Activated CD8-positive, alpha-beta T cell treated with anti-CD3 and anti-CD28 coated beads, Interleukin-2, amount 10 ng/mL, durations not matched to agents 7 days and 5 days (primary cell): ENCODE results near the gene PREX1. TPM values are rescaled to one million over a fixed set of nuclear protein-coding genes. Genes with fewer than 3 reads are reported as not detected.

Experiments
- ATAC-seq: fragments of 150-1000 bp; cut with Tn5 transposase; one replicate; pipeline ENCODE4 v1.10.0; 2021; ENCODE audit warnings: moderate library complexity
- CTCF ChIA-PET: fragments of 350-600 bp; sonication (Branson Sonifier 250); formaldehyde crosslinking; loops from one replicate; lab custom pipeline; 2021; ENCODE audit warnings: antibody characterized with exemption; lab: Charles Lee
- POLR2A ChIA-PET: fragments of 350-600 bp; sonication (Branson Sonifier 250); formaldehyde crosslinking; loops from one replicate; lab custom pipeline; 2021; ENCODE audit warnings: antibody characterized with exemption; lab: Charles Lee
- DNase-seq: peaks from one replicate; pipeline ENCODE4 v3.0.0-alpha.2; 2020
- H3K27ac Mint-ChIP-seq: one replicate; pipeline ENCODE4 v1.8.0; 2021; ENCODE audit warnings: mild to moderate bottlenecking, mixed read lengths
- H3K27me3 Mint-ChIP-seq: one replicate; pipeline ENCODE4 v1.8.0; 2021; ENCODE audit warnings: low read depth, mixed read lengths
- H3K36me3 Mint-ChIP-seq: one replicate; pipeline ENCODE4 v1.8.0; 2021; ENCODE audit warnings: low read depth, mixed read lengths
- H3K4me1 Mint-ChIP-seq: one replicate; pipeline ENCODE4 v1.8.0; 2021; ENCODE audit warnings: low read depth, mixed read lengths
- H3K4me3 Mint-ChIP-seq: one replicate; pipeline ENCODE4 v1.8.0; 2021; ENCODE audit warnings: mild to moderate bottlenecking, mixed read lengths
- H3K9me3 Mint-ChIP-seq: one replicate; pipeline ENCODE4 v1.8.0; 2022; ENCODE audit warnings: mixed read lengths; ENCODE audit not compliant: insufficient read depth
- total RNA-seq, 2 experiments: library from RNA; stranded (reverse); gene quantifications; one replicate each; pipeline ENCODE4 v1.2.3, GENCODE V29; 2021

PREX1 gene
- total RNA-seq, 2 experiments from 2014 or later = 146 to 152 TPM

DNA sequence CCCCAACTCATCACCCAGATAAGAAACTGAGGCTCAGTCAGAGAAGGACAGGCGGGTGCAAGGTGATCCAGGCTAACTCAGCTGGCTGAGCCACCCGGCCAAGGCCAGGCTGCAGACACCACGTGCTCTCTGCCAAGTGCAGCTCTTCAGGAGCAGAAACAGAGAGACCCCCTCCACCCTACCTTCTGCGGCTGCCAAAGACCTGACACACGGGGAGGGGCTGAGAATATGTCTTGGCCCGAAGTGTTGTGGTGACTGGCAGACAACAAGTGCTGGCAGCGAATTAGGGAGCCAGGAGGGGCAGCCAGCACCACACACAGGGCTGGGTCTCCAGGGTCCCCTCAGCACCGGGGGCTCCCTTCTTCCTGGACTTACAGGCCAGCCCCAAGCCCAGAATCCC lies 22.5 kb downstream of the PREX1 start:
- Mint-ChIP-seq H3K4me1 (peaks cover 79% of the 10 kb centered on the region), H3K4me3 (no peak overlapping the region), H3K27ac (peak overlapping the region; percentile 53), H3K27me3 (no peaks in the 10 kb centered on the region), H3K36me3 (peaks cover 81% of the 10 kb centered on the region), H3K9me3 (peaks cover 2% of the 10 kb centered on the region)
- DNase-seq = no peak
- POLR2A ChIA-PET = no interaction called here
- CTCF ChIA-PET = interaction anchor here (1.3 kb wide), 1 partner anchor 13 kb away, joined by 4 read pairs; no protein-coding TSS in a partner anchor
- ATAC-seq = no peak

DNA sequence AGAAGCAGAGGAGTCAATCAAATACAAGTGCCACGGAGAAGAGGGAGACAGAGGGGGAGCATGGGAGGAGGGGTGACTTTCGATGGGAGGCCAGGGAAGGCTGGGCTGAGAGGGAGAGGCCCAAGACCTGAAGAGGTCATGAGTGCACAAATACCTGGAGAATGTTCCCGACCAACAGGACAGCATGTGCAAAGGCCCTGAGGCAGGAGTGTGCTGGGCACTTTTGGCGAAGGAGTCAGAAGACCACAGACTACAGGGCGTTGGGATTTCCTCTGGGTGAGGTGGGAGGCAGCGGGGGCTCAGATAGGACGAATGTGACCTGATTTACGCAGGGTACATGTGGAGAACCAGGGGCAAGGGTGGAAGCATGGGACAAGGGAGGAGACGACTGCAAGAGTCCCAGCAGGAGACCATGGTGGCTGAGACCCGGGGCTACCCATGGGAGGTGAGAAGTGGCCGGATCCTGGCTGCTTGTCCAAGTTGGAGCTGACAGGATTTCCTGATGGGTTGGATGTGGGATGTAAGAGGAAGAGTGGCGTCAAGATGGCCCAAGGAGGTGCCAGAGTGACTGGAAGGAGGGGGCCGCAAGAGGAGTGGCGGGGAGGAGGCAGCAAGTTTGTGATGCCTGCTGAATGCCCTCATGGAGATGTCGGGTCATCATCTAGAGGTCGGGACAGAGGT lies 23.4 kb downstream of the PREX1 start:
- DNase-seq = no peak
- no peak for ATAC-seq
- H3K27me3 Mint-ChIP-seq = no peaks in the 10 kb centered on the region
- H3K27ac Mint-ChIP-seq = peak overlapping the region; percentile 53
- CTCF ChIA-PET = interaction anchor here (1.3 kb wide), 1 partner anchor 14 kb away, joined by 4 read pairs; no protein-coding TSS in a partner anchor
- peaks cover 2% of the 10 kb centered on the region for H3K9me3 Mint-ChIP-seq
- H3K36me3 Mint-ChIP-seq = peaks cover 73% of the 10 kb centered on the region
- peaks cover 75% of the 10 kb centered on the region for H3K4me1 Mint-ChIP-seq
- POLR2A ChIA-PET = no interaction called here
- H3K4me3 Mint-ChIP-seq = no peak overlapping the region

DNA sequence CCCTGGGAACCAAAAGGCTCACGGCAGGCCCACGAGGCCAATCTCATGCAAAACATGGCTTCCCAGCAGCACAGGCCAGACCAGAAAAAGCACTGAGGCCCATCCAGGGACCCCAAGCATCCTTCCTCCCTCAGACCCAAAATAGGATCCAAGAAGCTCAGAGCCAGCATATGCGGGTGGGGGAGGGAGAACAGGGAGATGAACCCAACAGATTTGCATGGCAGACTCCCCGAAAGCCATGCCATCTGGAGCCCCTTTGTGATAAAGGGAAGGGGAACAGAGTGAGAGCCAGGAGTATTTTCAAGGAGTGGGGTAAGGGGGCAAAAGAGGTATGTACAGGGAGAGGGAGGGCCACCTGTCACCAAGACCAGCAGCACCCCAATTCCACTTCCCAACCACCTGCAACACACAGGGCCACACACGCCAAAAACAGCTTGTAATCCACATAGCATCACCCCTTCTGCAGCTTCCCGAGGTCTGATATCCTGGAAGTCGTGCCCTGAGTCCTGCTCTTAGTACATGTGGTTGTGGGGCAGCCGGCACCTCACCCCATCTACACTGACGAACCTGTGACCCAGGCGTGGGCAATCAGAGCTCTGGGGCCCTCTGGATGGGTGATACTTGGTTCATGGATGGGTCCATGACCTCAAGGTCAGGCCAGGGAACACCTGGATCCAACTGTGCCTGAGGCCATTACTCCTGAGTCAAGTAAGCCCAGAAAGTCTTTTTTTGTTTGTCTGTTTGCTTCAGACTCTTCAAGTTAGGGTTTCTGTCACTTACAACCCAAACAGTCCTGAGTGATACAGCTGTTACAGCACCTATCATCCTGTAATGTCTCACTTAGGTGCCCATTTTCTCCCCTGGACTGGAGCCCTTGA lies 24.4 kb downstream of the PREX1 start:
- Mint-ChIP-seq H3K36me3 (peaks cover 65% of the 10 kb centered on the region), H3K4me1 (peaks cover 75% of the 10 kb centered on the region), H3K27me3 (no peaks in the 10 kb centered on the region), H3K9me3 (no peaks in the 10 kb centered on the region), H3K4me3 (no peak overlapping the region), H3K27ac (no peak overlapping the region)
- ChIA-PET POLR2A (interaction anchor here (1.3 kb wide), 1 partner anchor 17 kb away, joined by 3 read pairs; no protein-coding TSS in a partner anchor), CTCF (interaction anchor here (1.1 kb wide), 1 partner anchor 146 kb away, joined by 3 read pairs; no protein-coding TSS in a partner anchor)
- DNase-seq (no peak), ATAC-seq (no peak)

DNA sequence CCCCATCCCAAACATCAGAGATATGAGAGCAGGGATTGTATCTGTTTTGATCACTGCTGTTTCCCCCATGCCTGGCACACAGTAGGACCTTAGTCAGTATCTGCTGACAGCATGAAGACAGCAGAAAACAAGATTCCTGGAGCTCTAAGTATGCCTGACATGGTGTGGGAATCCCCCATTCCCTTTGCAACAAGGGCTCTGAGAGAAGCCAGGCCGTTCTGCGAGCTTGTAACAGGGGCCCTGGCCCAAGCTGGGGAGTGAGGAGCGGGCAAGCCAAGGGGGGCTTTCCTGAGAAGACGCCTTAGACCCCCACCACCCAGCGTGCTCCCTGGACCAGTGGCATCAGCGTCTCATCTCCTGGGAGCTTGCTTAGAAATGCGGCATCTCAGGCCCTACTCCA lies 25.2 kb downstream of the PREX1 start:
- no peak for ATAC-seq
- Mint-ChIP-seq H3K36me3 (peaks cover 62% of the 10 kb centered on the region), H3K4me1 (peaks cover 75% of the 10 kb centered on the region), H3K4me3 (no peak overlapping the region), H3K27me3 (no peaks in the 10 kb centered on the region), H3K9me3 (no peaks in the 10 kb centered on the region), H3K27ac (peak overlapping the region; percentile 28)
- ChIA-PET CTCF (interaction anchor here (1.5 kb wide), 1 partner anchor 96 kb away, joined by 4 read pairs; no protein-coding TSS in a partner anchor), POLR2A (interaction anchor here (1.3 kb wide), 1 partner anchor 18 kb away, joined by 3 read pairs; no protein-coding TSS in a partner anchor)
- DNase-seq = no peak

DNA sequence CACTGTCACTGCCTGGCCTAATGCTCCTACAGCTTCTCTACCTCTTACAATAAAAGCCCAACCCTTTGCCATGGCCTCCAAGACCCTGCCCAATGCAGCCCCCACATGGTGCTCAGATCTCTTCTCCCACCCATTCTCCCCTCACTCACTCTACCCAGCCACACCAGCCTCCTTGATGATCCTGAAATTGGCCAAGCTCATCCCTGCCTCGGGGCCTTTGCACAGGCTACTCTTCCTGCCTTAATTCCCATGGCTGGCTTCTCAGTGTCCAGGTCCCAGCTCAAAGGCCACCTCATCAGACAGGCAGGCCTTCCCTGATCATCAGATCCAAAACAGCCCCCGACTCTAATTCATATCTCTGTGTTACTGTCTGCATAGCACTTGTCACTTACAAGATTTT lies 25.6 kb downstream of the PREX1 start:
- no peak for DNase-seq
- no peak for ATAC-seq
- Mint-ChIP-seq H3K27ac (peak overlapping the region; percentile 28), H3K9me3 (no peaks in the 10 kb centered on the region), H3K4me3 (no peak overlapping the region), H3K27me3 (no peaks in the 10 kb centered on the region), H3K36me3 (peaks cover 61% of the 10 kb centered on the region), H3K4me1 (peaks cover 77% of the 10 kb centered on the region)
- CTCF ChIA-PET = interaction anchor here (1.5 kb wide), 1 partner anchor 95 kb away, joined by 4 read pairs; no protein-coding TSS in a partner anchor
- POLR2A ChIA-PET = interaction anchor here (1.3 to 1.7 kb wide), 3 partner anchors 16 to 24 kb away, joined by 3 to 6 read pairs (median 4); no protein-coding TSS in a partner anchor

DNA sequence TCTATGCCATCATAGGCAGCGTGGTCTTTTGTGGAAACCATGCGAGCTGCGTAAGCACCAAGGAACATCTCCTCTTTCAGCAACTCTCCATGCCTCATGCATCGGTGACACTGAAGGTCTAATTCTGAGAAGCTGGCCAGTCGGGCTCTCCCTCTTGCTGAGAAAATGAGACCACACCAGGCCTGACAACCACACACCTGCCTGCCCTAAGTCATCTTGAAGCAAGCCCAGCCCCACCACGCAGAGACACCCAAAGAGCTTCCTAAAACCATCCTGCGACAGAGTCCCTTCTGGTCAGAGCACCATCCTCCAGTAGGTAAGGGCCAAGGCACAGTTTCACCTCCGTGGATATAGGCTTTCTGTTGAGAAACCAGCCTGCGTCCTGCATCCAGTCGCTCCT lies 26.6 kb downstream of the PREX1 start:
- ChIA-PET POLR2A (interaction anchor here (1.3 to 1.7 kb wide), 2 partner anchors 17 to 25 kb away, joined by 4 to 6 read pairs; no protein-coding TSS in a partner anchor), CTCF (interaction anchor here (1.5 kb wide), 1 partner anchor 94 kb away, joined by 4 read pairs; no protein-coding TSS in a partner anchor)
- no peak for DNase-seq
- no peak for ATAC-seq
- Mint-ChIP-seq H3K27ac (peak overlapping the region; percentile 64), H3K9me3 (no peaks in the 10 kb centered on the region), H3K27me3 (no peaks in the 10 kb centered on the region), H3K4me1 (peaks cover 70% of the 10 kb centered on the region), H3K4me3 (no peak overlapping the region), H3K36me3 (peaks cover 50% of the 10 kb centered on the region)

DNA sequence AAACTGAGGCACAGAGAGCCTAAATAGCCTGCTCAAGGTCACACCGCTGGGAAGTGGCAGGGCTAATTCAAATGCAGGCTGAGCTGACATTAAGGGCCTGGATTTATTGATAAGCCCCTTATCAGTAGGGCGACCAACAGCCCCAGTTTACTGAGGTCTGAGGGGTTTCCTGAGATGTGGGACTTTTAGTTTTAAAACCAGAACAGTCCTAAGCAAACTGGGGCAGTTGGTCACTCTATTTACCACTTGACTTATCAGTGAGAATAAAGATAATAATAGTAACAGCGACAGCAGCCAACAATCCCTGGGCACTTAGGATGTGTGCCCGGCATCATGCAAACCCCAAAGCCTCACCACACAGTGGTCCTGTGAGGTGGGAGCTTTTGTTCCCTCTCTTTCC lies 27.6 kb downstream of the PREX1 start:
- ChIA-PET CTCF (no interaction called here), POLR2A (no interaction called here)

DNA sequence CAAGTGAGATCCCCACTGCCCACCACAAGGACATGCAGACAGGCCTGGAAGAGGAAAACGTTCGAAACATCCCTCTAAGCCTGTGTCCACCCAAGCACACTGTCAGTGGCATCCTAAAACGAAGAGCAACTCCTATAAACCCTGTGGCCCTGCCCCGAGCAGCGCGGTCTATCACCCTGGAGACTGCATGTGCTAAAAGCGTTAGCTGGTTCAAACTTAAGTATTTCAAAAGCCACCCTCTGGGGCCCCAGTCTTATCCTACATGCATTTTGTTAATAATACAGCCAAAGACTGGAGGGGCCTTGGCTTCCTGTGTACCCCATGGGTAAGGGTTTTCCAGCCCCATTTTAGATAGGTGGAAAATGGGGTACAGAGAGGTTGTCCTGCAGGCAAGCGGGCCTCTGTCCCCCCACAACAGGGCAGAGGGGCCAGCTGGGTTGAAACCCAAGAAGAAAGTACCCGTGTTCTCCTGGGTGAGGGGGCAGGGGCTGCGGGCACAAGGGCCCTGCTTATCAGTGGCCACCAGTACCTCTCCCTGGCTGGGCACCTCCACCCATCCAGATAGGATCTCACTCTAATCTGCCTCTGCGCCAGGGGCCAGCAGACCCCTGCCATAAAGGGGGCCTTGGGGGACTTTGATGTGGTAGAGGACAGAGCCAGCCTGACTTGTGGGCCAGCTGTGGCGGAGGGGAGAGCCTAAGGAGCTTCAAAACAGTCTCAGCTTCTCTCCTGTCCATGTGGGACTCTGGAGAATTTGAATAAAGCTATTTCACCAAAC lies 28.3 kb downstream of the PREX1 start:
- H3K4me1 Mint-ChIP-seq = peaks cover 74% of the 10 kb centered on the region
- H3K27ac Mint-ChIP-seq = peak overlapping the region; percentile 45
- H3K4me3 Mint-ChIP-seq = no peak overlapping the region
- ATAC-seq = no peak
- ChIA-PET CTCF (interaction anchor here (0.7 kb wide), 1 partner anchor 105 kb away, joined by 3 read pairs; no protein-coding TSS in a partner anchor), POLR2A (no interaction called here)
- H3K27me3 Mint-ChIP-seq = no peaks in the 10 kb centered on the region
- DNase-seq = no peak
- peaks cover 36% of the 10 kb centered on the region for H3K36me3 Mint-ChIP-seq
- no peaks in the 10 kb centered on the region for H3K9me3 Mint-ChIP-seq

More for the DNA sequence above, 27.6 kb downstream of the PREX1 start:
- Mint-ChIP-seq H3K36me3 (peaks cover 43% of the 10 kb centered on the region), H3K4me3 (no peak overlapping the region), H3K4me1 (peaks cover 73% of the 10 kb centered on the region), H3K27me3 (no peaks in the 10 kb centered on the region), H3K27ac (peak overlapping the region; percentile 45), H3K9me3 (no peaks in the 10 kb centered on the region)
- DNase-seq (no peak), ATAC-seq (no peak)

DNA sequence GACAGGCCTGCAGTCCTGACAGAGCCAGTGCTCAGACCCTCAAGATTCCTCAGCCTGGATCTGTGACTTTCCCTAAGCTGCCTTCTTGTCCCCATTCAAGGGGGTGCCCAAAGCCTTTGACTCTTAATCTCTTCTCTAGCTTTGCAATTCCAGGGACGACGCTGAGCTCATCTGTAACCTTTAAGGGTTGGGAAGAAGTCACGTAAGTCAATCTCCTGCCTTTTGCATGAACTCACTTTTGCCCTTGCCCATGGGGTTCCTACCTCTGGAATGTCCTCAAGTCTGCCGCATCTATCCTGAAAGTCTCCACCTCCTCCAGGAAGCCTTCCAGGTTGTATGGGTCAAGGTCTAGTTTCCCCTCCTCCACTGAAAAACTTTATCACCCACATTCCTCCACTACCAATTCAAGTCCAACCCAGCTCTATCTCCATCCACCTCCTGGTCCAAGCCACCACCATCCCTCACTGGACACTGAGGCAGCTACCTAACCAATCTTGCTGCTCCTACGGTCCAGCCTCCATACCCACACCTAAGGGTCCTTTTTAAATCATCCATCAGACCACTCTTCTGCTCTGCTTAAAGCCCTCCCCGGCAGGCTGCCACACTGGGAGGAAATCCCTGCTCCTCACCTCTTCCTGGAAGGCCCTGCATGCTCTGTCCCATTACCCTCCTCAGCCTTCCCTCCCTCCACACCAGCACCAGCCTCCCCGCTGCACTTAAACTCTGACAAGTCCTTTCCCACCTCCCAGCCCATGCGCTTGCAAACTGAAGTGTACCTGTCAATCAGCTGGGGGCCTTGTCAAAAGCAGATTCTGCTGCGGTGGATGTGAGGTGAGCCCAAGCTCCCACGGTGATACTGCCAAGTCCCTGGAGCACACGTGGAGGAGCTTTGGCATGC lies 29.7 kb downstream of the PREX1 start:
- Mint-ChIP-seq H3K27me3 (no peaks in the 10 kb centered on the region), H3K4me3 (no peak overlapping the region), H3K9me3 (no peaks in the 10 kb centered on the region), H3K36me3 (peaks cover 28% of the 10 kb centered on the region), H3K27ac (peak overlapping the region; percentile 16), H3K4me1 (peaks cover 68% of the 10 kb centered on the region)
- ATAC-seq = no peak
- ChIA-PET POLR2A (interaction anchor here (1.1 to 1.5 kb wide), 2 partner anchors 10 to 29 kb away, joined by 3 read pairs; no protein-coding TSS in a partner anchor), CTCF (interaction anchor here (1.3 to 2.3 kb wide), 2 partner anchors 10 to 140 kb away, joined by 3 to 7 read pairs; no protein-coding TSS in a partner anchor)
- DNase-seq = no peak

DNA sequence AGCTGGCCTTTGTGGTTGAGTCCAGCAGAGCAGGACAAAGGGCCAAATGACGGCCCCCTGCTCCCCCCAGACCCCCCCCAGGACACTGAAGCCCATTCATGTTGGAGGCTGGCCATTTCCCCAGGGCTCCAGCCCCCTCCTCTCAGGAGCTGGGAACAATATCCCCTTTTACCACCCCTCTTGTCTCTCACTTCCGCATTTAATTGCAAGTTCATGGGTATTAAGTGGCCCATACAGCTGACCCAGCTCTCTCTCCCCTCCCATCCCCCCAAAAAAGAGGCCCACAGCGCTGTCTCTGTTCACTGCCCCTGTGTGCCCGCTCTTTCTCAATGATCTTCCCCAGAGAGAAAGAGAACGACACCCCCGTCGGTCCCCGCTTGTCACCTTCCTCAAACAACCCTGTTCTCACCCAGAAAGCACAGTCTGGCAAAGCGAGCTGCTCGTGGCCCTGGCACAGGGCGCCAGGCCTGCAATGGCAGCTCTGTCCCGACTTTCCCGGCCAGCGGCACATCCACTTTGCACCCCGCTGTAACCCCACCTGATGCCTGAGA lies 30.4 kb downstream of the PREX1 start:
- no peak for DNase-seq
- peak overlapping the region; percentile 16 for H3K27ac Mint-ChIP-seq
- H3K36me3 Mint-ChIP-seq = peaks cover 30% of the 10 kb centered on the region
- no peak overlapping the region for H3K4me3 Mint-ChIP-seq
- H3K9me3 Mint-ChIP-seq = no peaks in the 10 kb centered on the region
- ATAC-seq = no peak
- ChIA-PET POLR2A (interaction anchor here (1.1 to 1.5 kb wide), 2 partner anchors 11 to 30 kb away, joined by 3 read pairs; no protein-coding TSS in a partner anchor), CTCF (interaction anchor here (1.3 to 2.3 kb wide), 3 partner anchors 11 to 140 kb away, joined by 3 to 7 read pairs (median 3); no protein-coding TSS in a partner anchor)
- peaks cover 62% of the 10 kb centered on the region for H3K4me1 Mint-ChIP-seq
- H3K27me3 Mint-ChIP-seq = no peaks in the 10 kb centered on the region
